BLaER1 treated with 17β-estradiol and CSF1 and Interleukin-3, amounts not matched to agents 10 nM and 100 nM (cell line): ENCODE results near the gene PLSCR4.
"Not testable (repeated sequence)": the region's sequence is repeated elsewhere in the genome, so short reads cannot be mapped to it uniquely, and the experiment has no call there.

ENCODE experiments used
- H3K27ac ChIP-seq, 11 experiments: shearing (Covaris generic); formaldehyde crosslinking; 2 replicates each; pipeline ENCODE4 v1.8.1; 2022
- H3K27me3 ChIP-seq, 11 experiments: shearing (Covaris generic); formaldehyde crosslinking; 2 replicates each; pipeline ENCODE4 v1.8.1; 2022
- H3K36me3 ChIP-seq, 11 experiments: shearing (Covaris generic); formaldehyde crosslinking; 2 replicates each; pipeline ENCODE4 v1.8.1; 2022
- H3K4me1 ChIP-seq, 10 experiments: shearing (Covaris generic); formaldehyde crosslinking; 2 replicates each; pipeline ENCODE4 v1.8.1; 2022
- H3K4me2 ChIP-seq, 11 experiments: shearing (Covaris generic); formaldehyde crosslinking; 2 replicates each; pipeline ENCODE4 v1.8.1; 2022
- H3K4me3 ChIP-seq, 10 experiments: shearing (Covaris generic); formaldehyde crosslinking; 2 replicates each; pipeline ENCODE4 v1.8.1; 2022
- H3K9ac ChIP-seq, 11 experiments: shearing (Covaris generic); formaldehyde crosslinking; 2 replicates each; pipeline ENCODE4 v1.8.1; 2022
- H3K9me3 ChIP-seq, 11 experiments: shearing (Covaris generic); formaldehyde crosslinking; replicated peaks in 1 of 11; 2 replicates each; pipeline ENCODE4 v1.8.1; 2022
- H4K20me1 ChIP-seq, 11 experiments: shearing (Covaris generic); formaldehyde crosslinking; 2 replicates each; pipeline ENCODE4 v1.8.1; 2022
- Cebpa-rat ChIP-seq, 11 experiments: shearing (Covaris generic); IDR thresholded peaks; 2 replicates each; pipeline ENCODE4 v1.8.1; 2022

The PLSCR4 gene

GRCh38 chr3:146250449-146251382 is at the start of gene PLSCR4:
Gene PLSCR4 (minus strand): TSS chr3:146251105. CDS start chr3:146222071, 29,034 bp downstream.
- H3K9me3 ChIP-seq: peaks cover 7 to 23% (median 17%) of the 10 kb centered on the region in 11 experiments
- H3K4me3 ChIP-seq: no peak within 1 kb of the TSS
- no peaks in the 10 kb centered on the region for H3K27me3 ChIP-seq
- H3K36me3 ChIP-seq: no peaks in the 10 kb centered on the region
- H3K4me2 ChIP-seq: no peak within 1 kb of the TSS
- TF ChIP-seq Cebpa-rat (IDR thresholded peaks at IDR 0.05): no peak
- H3K9ac ChIP-seq: no peak within 1 kb of the TSS
- H3K27ac ChIP-seq: no peak within 1 kb of the TSS
- no peaks in the 10 kb centered on the region for H4K20me1 ChIP-seq
- no peaks in the 10 kb centered on the region for H3K4me1 ChIP-seq

GRCh38 chr3:146293401-146293800 is 42.5 kb upstream of the PLSCR4 start:
- H3K4me1 ChIP-seq, H3K4me2 ChIP-seq, H3K27ac ChIP-seq, H3K9ac ChIP-seq, H3K27me3 ChIP-seq, H4K20me1 ChIP-seq, H3K36me3 ChIP-seq, H3K9me3 ChIP-seq, H3K4me3 ChIP-seq: not testable (repeated sequence)

GRCh38 chr3:146283781-146284445 is 33.0 kb upstream of the PLSCR4 start:
- H3K9ac ChIP-seq: no peak overlapping the region
- no peaks in the 10 kb centered on the region for H3K27me3 ChIP-seq
- 0 out of 22 replicates have a peak, but pooled peaks cover 0 to 4% (median 0%) of the 10 kb centered on the region in 11 experiments for H3K9me3 ChIP-seq
- no peaks in the 10 kb centered on the region for H3K4me1 ChIP-seq
- H3K36me3 ChIP-seq: no peaks in the 10 kb centered on the region
- H3K27ac ChIP-seq: no peak overlapping the region
- H4K20me1 ChIP-seq: no peaks in the 10 kb centered on the region
- no peak overlapping the region for H3K4me2 ChIP-seq
- no peak overlapping the region for H3K4me3 ChIP-seq
- TF ChIP-seq Cebpa-rat (IDR thresholded peaks at IDR 0.05): no peak

- Histone ChIP-seq H3K4me2 (no peak overlapping the region), H3K4me3 (no peak overlapping the region), H3K27me3 (no peaks in the 10 kb centered on the region), H3K4me1 (no peaks in the 10 kb centered on the region), H3K36me3 (no peaks in the 10 kb centered on the region), H4K20me1 (no peaks in the 10 kb centered on the region), H3K9ac (no peak overlapping the region), H3K27ac (no peak overlapping the region), H3K9me3 (no peaks in the 10 kb centered on the region)
- TF ChIP-seq Cebpa-rat (IDR thresholded peaks at IDR 0.05): no peak
Measured at GRCh38 chr3:146280864-146281263, 30.0 kb upstream of the PLSCR4 start.

GRCh38 chr3:146279951-146280350 is 29.0 kb upstream of the PLSCR4 start:
- no peaks in the 10 kb centered on the region for H3K27me3 ChIP-seq
- H3K27ac ChIP-seq: no peak overlapping the region
- H4K20me1 ChIP-seq: no peaks in the 10 kb centered on the region
- no peaks in the 10 kb centered on the region for H3K4me1 ChIP-seq
- no peak for TF ChIP-seq Cebpa-rat (IDR thresholded peaks at IDR 0.05)
- no peaks in the 10 kb centered on the region for H3K36me3 ChIP-seq
- H3K9ac ChIP-seq: no peak overlapping the region
- no peak overlapping the region for H3K4me3 ChIP-seq
- no peaks in the 10 kb centered on the region for H3K9me3 ChIP-seq
- no peak overlapping the region for H3K4me2 ChIP-seq

GRCh38 chr3:146279013-146279412 is 28.1 kb upstream of the PLSCR4 start:
- H3K9ac ChIP-seq: no peak overlapping the region
- no peak for TF ChIP-seq Cebpa-rat (IDR thresholded peaks at IDR 0.05)
- no peaks in the 10 kb centered on the region for H3K9me3 ChIP-seq
- H3K4me3 ChIP-seq: no peak overlapping the region
- no peaks in the 10 kb centered on the region for H3K4me1 ChIP-seq
- H3K27ac ChIP-seq: no peak overlapping the region
- no peak overlapping the region for H3K4me2 ChIP-seq
- H3K27me3 ChIP-seq: no peaks in the 10 kb centered on the region
- no peaks in the 10 kb centered on the region for H4K20me1 ChIP-seq
- no peaks in the 10 kb centered on the region for H3K36me3 ChIP-seq

GRCh38 chr3:146277953-146278631 is 27.2 kb upstream of the PLSCR4 start:
- H3K27ac ChIP-seq: no peak overlapping the region
- H3K9ac ChIP-seq: no peak overlapping the region
- H3K27me3 ChIP-seq: no peaks in the 10 kb centered on the region
- no peaks in the 10 kb centered on the region for H3K36me3 ChIP-seq
- no peak for TF ChIP-seq Cebpa-rat (IDR thresholded peaks at IDR 0.05)
- no peak overlapping the region for H3K4me2 ChIP-seq
- no peaks in the 10 kb centered on the region for H3K4me1 ChIP-seq
- H3K9me3 ChIP-seq: no peaks in the 10 kb centered on the region
- no peak overlapping the region for H3K4me3 ChIP-seq
- H4K20me1 ChIP-seq: no peaks in the 10 kb centered on the region

- Histone ChIP-seq H4K20me1 (no peaks in the 10 kb centered on the region), H3K27ac (no peak overlapping the region), H3K9ac (no peak overlapping the region), H3K4me1 (no peaks in the 10 kb centered on the region), H3K4me2 (no peak overlapping the region), H3K9me3 (no peaks in the 10 kb centered on the region), H3K4me3 (no peak overlapping the region), H3K36me3 (no peaks in the 10 kb centered on the region), H3K27me3 (no peaks in the 10 kb centered on the region)
- TF ChIP-seq Cebpa-rat (IDR thresholded peaks at IDR 0.05): no peak
Measured at GRCh38 chr3:146275476-146275875, 24.6 kb upstream of the PLSCR4 start.

GRCh38 chr3:146274833-146275232 is 23.9 kb upstream of the PLSCR4 start:
- Histone ChIP-seq H3K4me3 (no peak overlapping the region), H3K27me3 (no peaks in the 10 kb centered on the region), H3K4me2 (no peak overlapping the region), H3K4me1 (no peaks in the 10 kb centered on the region), H3K27ac (no peak overlapping the region), H3K9me3 (no peaks in the 10 kb centered on the region), H3K9ac (no peak overlapping the region), H4K20me1 (no peaks in the 10 kb centered on the region), H3K36me3 (no peaks in the 10 kb centered on the region)
- TF ChIP-seq Cebpa-rat (IDR thresholded peaks at IDR 0.05): no peak
